NT2/D1 (cell line): Measurements from ENCODE around the gene PCDHGC4.

Experiments used
- YY1 ChIP-seq: IDR thresholded peaks from 2 replicates; pipeline ENCODE4 v1.6.1; 2011; ENCODE audit not compliant: insufficient read length, insufficient read depth
- ZNF274 ChIP-seq: IDR thresholded peaks from 2 replicates; pipeline ENCODE4 v1.6.1; 2011; ENCODE audit warnings: mild to moderate bottlenecking, low read depth, low read length

- TF ChIP-seq ZNF274 (no peak), YY1 (no peak)
Measured at GRCh38 chr5:141486091-141486490, 1.3 kb downstream of the PCDHGC4 start.
